ENCODE measurements around the gene DCAF4L1.

DCAF4L1 gene

GRCh38 chr4:41939016-41939626 is 42.4 kb upstream of the DCAF4L1 start:
- H3K4me3 ChIP-seq (ENCODE audit: low read depth, low read length) = no peak overlapping the region
- no peak for TF ChIP-seq CTCF (IDR thresholded peaks at IDR 0.05; ENCODE audit: borderline replicate concordance, insufficient read depth, low read depth, low read length)

- H3K4me3 ChIP-seq (ENCODE audit: low read depth, low read length) = no peak overlapping the region
- no peak for TF ChIP-seq CTCF (IDR thresholded peaks at IDR 0.05; ENCODE audit: borderline replicate concordance, insufficient read depth, low read depth, low read length)
Measured at GRCh38 chr4:41940834-41941233, 40.7 kb upstream of the DCAF4L1 start.

GRCh38 chr4:41943506-41943905 is 38.0 kb upstream of the DCAF4L1 start:
- TF ChIP-seq CTCF (IDR thresholded peaks at IDR 0.05; ENCODE audit: borderline replicate concordance, insufficient read depth, low read depth, low read length) = no peak
- H3K4me3 ChIP-seq (ENCODE audit: low read depth, low read length) = no peak overlapping the region

- H3K4me3 ChIP-seq (ENCODE audit: low read depth, low read length) = no peak overlapping the region
- TF ChIP-seq CTCF (IDR thresholded peaks at IDR 0.05; ENCODE audit: borderline replicate concordance, insufficient read depth, low read depth, low read length) = no peak
Measured at GRCh38 chr4:41944089-41944488, 37.5 kb upstream of the DCAF4L1 start.

- TF ChIP-seq CTCF (IDR thresholded peaks at IDR 0.05; ENCODE audit: borderline replicate concordance, insufficient read depth, low read depth, low read length) = no peak
- H3K4me3 ChIP-seq (ENCODE audit: low read depth, low read length) = no peak overlapping the region
Measured at GRCh38 chr4:41949531-41949930, 32.0 kb upstream of the DCAF4L1 start.

GRCh38 chr4:41957634-41958033 is 23.9 kb upstream of the DCAF4L1 start:
- H3K4me3 ChIP-seq (ENCODE audit: low read depth, low read length) = no peak overlapping the region
- TF ChIP-seq CTCF (IDR thresholded peaks at IDR 0.05; ENCODE audit: borderline replicate concordance, insufficient read depth, low read depth, low read length) = peak; percentile 35; the same call in 1 of the 2 replicates

- H3K4me3 ChIP-seq (ENCODE audit: low read depth, low read length) = no peak overlapping the region
Measured at GRCh38 chr4:41963105-41963504, 18.5 kb upstream of the DCAF4L1 start.

More at GRCh38 chr4:41963105-41963504, 18.5 kb upstream of the DCAF4L1 start:
- TF ChIP-seq CTCF (IDR thresholded peaks at IDR 0.05; ENCODE audit: borderline replicate concordance, insufficient read depth, low read depth, low read length) = no peak

Measured in GM12875 (cell line).